Kidney (tissue), 14 donors: Measurements from ENCODE around the gene CLOCK. TPM values are rescaled to one million over a fixed set of nuclear protein-coding genes. Genes with fewer than 3 reads are reported as not detected.

ENCODE experiments used
- DNase-seq, 5 donors: peaks; one replicate each; pipeline ENCODE4 v3.0.0-alpha.2; 2013 to 2020
- FAIRE-seq: peaks from 2 replicates; lab custom pipeline; 2012; peaks lifted over from hg19 to GRCh38; lab: Jason Lieb, UNC
- H3K27ac ChIP-seq, 2 donors: one replicate each; pipeline ENCODE4 v1.7.0; 2013; ENCODE audit warnings: low read depth in 2 of 2, low read length in 2 of 2, inconsistent platforms in 1 of 2
- H3K27me3 ChIP-seq: one replicate; pipeline ENCODE4 v1.7.1; 2013; ENCODE audit warnings: low read length, inconsistent platforms; ENCODE audit not compliant: control insufficient read depth, insufficient read depth
- H3K36me3 ChIP-seq, 3 donors: one replicate each; pipeline versions ENCODE4 v1.7.0 to v1.7.1; 2013; ENCODE audit warnings: low read length in 3 of 3, control low read depth in 1 of 3, inconsistent platforms in 1 of 3; ENCODE audit not compliant: insufficient read depth in 3 of 3, control insufficient read depth in 2 of 3
- H3K4me1 ChIP-seq, 3 donors: one replicate each; pipeline versions ENCODE4 v1.7.0 to v1.7.1; 2013; ENCODE audit warnings: low read length in 3 of 3, inconsistent platforms in 1 of 3, low read depth in 1 of 3; ENCODE audit not compliant: control insufficient read depth in 2 of 3, insufficient read depth in 2 of 3
- H3K4me3 ChIP-seq, 3 donors: one replicate each; pipeline versions ENCODE4 v1.7.0 to v1.8.1; 2013; ENCODE audit warnings: low read length in 3 of 3, control low read depth in 1 of 3, inconsistent platforms in 1 of 3
- H3K9ac ChIP-seq, 3 donors: one replicate each; pipeline versions ENCODE4 v1.7.0 to v1.7.1; 2013; ENCODE audit warnings: low read length in 3 of 3, control low read depth in 1 of 3, inconsistent platforms in 1 of 3
- H3K9me3 ChIP-seq, 3 donors: one replicate each; pipeline versions ENCODE4 v1.7.0 to v1.7.1; 2013; ENCODE audit warnings: low read length in 3 of 3, control low read depth in 1 of 3, inconsistent platforms in 1 of 3; ENCODE audit not compliant: control insufficient read depth in 2 of 3, insufficient read depth in 1 of 3
- CTCF ChIP-seq: IDR thresholded peaks from 3 replicates; pipeline ENCODE4 v1.5.1; 2012; ENCODE audit warnings: mild to moderate bottlenecking, moderate library complexity, borderline replicate concordance; ENCODE audit not compliant: insufficient read depth; ENCODE audit errors: extremely low read depth
- intact Hi-C: fragments of 100-400 bp; cut with DNase I; formaldehyde crosslinking; loops from one replicate; pipeline ENCODE4 v1.11.1; 2022
- polyA plus RNA-seq: library from polyadenylated mRNA; stranded (reverse); fragments of 350-450 nt; fragmentation: Illumina TruSeq; extraction: RNeasy Lipid Tissue Mini Kit (QIAGEN cat#74804); gene quantifications from one replicate; pipeline ENCODE4 v1.2.3, GENCODE V29; 2014; ENCODE audit warnings: low read depth, low replicate concordance; ENCODE audit not compliant: insufficient read depth
- total RNA-seq: library from RNA; stranded (reverse); fragmentation: NEBNext Ultra II Directional; extraction: Animal tissue kit (Norgen Biotek cat#: 25700); gene quantifications from one replicate; pipeline ENCODE4 v1.2.1, GENCODE V29; 2021
- donor health status: control.
- donor health status: control.
- donor health status: control.
- donor health status: control.
- donor health status: control.
- donor health status: DM: yes; HTN: yes; CAD: no.
- donor health status: Normal renal cell carcinoma (clear cell type).

CLOCK gene
- total and polyA plus RNA-seq, 2 donors from 2014 or later: 3.8 to 28.9 TPM

GRCh38 chr4:55466001-55466400, 80.7 kb downstream of the CLOCK start:
- intact Hi-C loops: no loop called here
- FAIRE-seq (no peak), DNase-seq (no peak)
- H3K27me3 ChIP-seq: no peaks in the 10 kb centered on the region
- no peaks in the 10 kb centered on the region for H3K9me3 ChIP-seq
- TF ChIP-seq CTCF: no peak
- H3K27ac ChIP-seq: no peak overlapping the region
- peaks cover 0 to 10% (median 0%) of the 10 kb centered on the region in 3 donors for H3K36me3 ChIP-seq
- no peak overlapping the region for H3K4me3 ChIP-seq
- H3K9ac ChIP-seq: no peak overlapping the region
- no peaks in the 10 kb centered on the region for H3K4me1 ChIP-seq

- Histone ChIP-seq H3K9me3 (no peaks in the 10 kb centered on the region), H3K27ac (no peak overlapping the region), H3K4me1 (no peaks in the 10 kb centered on the region), H3K4me3 (no peak overlapping the region), H3K36me3 (peaks cover 0 to 8% (median 0%) of the 10 kb centered on the region in 3 donors), H3K9ac (no peak overlapping the region), H3K27me3 (no peaks in the 10 kb centered on the region)
- no peak for TF ChIP-seq CTCF
- DNase-seq (no peak), FAIRE-seq (no peak)
- intact Hi-C loops: no loop called here
Measured at GRCh38 chr4:55458611-55459010, 88.1 kb downstream of the CLOCK start.

GRCh38 chr4:55458164-55458563, 88.5 kb downstream of the CLOCK start:
- intact Hi-C loops: no loop called here
- no peak for TF ChIP-seq CTCF
- Histone ChIP-seq H3K4me3 (no peak overlapping the region), H3K27me3 (no peaks in the 10 kb centered on the region), H3K9ac (no peak overlapping the region), H3K4me1 (no peaks in the 10 kb centered on the region), H3K27ac (no peak overlapping the region), H3K36me3 (peaks cover 0 to 8% (median under 1%) of the 10 kb centered on the region in 3 donors), H3K9me3 (no peaks in the 10 kb centered on the region)
- FAIRE-seq: no peak
- no peak for DNase-seq

GRCh38 chr4:55450566-55450965, 96.1 kb downstream of the CLOCK start:
- no peaks in the 10 kb centered on the region for H3K27me3 ChIP-seq
- intact Hi-C loops: no loop called here
- DNase-seq (no peak), FAIRE-seq (no peak)
- peaks cover 7 to 11% (median 8%) of the 10 kb centered on the region in 3 donors for H3K36me3 ChIP-seq
- TF ChIP-seq CTCF: no peak
- no peak overlapping the region for H3K4me3 ChIP-seq
- no peak overlapping the region for H3K9ac ChIP-seq
- no peaks in the 10 kb centered on the region for H3K4me1 ChIP-seq
- H3K27ac ChIP-seq: no peak overlapping the region
- H3K9me3 ChIP-seq: no peaks in the 10 kb centered on the region
